Measurements from ENCODE around the gene TIGD6.
A peak's percentile ranks its signal among the peaks of the same experiment; 100 is the strongest.

TIGD6 gene

DNA sequence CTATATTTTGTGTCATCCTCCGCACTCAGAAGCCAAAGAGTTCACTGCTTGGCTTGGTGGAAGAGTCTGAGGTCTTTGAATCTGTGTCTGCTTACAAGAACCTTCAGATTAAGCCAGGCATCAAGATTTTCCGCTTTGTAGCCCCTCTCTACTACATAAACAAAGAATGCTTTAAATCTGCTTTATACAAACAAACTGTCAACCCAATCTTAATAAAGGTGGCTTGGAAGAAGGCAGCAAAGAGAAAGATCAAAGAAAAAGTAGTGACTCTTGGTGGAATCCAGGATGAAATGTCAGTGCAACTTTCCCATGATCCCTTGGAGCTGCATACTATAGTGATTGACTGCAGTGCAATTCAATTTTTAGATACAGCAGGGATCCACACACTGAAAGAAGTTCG is 19.2 kb downstream of the TIGD6 start:
- no peak for DNase-seq

DNA sequence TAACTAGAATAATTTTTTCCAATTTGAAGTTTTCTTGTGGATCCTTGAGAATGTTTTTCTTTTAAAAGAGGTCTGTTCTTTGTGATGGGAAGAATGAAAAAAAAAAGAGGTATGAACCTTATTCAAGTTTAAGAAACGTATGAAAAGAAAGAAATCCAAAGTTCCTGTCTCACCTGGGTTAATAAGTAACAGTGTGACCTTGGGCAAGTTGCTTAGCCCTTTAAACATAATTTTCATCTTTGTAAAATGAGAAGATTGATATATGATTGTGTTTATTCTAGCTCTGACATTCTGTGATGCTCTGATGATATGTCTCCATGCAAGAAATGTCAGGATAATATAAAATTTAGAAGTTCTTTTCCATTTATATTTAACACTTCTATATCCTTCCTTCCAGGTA is 20.6 kb downstream of the TIGD6 start:
- DNase-seq = no peak

DNA sequence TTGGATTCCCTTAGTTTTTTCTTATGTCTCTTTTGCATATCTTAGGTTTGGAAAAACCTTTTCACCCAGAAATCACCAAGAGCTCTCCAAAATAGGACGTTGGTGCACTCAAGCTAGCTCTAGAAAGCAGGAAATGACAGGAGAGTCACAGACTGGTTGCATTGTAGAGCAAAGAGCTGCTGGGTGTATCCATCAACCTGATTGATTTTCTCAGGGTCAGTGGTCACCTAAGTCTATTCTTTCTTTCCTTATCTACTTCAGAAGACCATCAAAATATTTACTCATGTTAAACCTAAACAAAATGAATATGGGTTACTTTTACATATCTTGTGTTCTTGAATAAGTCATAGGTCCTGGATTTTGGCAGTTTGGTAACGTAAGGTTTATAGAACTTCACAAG is 25.0 kb downstream of the TIGD6 start:
- DNase-seq = no peak

DNA sequence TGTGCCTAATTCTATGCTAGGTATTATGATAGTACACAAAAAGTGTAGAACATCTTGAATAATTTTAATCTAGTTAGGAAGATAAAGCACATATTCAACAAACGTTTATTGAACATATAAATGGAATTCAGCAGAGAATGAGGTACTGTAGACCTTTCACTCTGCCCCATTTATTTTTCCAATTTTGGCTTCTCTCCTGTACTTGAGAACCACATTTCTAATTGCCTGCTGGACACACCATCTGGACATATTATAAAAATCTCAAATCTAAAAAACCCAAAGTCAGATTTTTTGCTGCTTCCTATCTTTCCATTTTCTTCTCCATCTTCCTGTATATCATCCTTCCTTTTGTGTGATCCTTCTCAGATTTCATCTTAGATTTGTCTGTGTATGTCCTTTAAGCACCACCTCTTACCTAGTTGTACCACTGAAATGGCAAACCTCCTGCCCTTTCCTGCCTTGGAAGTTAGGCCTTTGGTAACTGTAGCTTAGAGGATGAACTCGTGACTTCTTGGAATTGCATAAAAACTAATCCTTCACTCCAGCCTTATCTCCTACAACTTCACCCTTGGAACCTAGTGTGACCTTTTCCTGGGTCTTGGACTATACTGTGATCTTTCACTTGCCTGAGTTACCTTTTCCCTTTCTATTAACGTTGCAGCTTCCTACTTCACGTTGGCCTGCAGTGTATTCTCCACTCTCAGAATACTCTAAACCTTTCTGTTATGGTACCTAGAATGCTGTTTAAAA is 31.1 kb downstream of the TIGD6 start:
- DNase-seq = no peak

DNA sequence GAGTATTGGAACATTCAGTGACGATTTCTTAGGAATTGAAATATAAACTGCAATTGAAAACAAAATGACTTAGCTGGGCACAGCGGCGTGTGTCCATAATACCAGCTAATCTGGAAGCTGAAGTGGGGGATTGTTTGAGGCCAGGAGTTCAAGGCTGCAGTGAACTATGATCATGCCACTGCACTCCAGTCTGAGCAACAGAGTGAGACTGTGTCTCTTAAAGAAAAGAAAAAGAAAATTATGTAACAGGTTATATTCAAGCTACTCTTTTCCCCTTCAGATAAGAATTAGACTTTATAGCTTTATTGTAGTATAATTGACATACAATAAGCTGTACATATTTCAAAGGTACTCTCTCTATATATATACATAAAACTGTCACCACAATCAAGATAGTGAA is 33.5 kb downstream of the TIGD6 start:
- DNase-seq = no peak

DNA sequence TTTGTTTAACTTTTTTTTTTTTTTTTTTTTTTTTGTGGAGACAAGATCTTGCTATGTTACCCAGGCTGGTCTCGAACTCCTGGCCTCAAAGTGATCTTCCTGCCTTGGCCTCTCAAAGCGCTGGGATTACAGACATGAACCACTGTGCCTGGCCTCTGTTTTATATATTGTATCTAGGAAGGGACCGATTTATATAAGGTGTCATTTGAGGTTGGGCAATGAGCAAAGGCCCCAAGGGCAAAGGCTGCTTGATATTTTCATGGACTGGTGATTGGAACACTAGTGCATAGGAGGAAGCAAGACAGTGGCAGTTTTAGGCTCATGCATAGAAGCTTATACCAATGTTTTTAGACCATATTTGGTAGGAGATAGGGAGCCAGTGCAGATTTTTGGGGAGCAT is 36.7 kb downstream of the TIGD6 start:
- no peak for DNase-seq

DNA sequence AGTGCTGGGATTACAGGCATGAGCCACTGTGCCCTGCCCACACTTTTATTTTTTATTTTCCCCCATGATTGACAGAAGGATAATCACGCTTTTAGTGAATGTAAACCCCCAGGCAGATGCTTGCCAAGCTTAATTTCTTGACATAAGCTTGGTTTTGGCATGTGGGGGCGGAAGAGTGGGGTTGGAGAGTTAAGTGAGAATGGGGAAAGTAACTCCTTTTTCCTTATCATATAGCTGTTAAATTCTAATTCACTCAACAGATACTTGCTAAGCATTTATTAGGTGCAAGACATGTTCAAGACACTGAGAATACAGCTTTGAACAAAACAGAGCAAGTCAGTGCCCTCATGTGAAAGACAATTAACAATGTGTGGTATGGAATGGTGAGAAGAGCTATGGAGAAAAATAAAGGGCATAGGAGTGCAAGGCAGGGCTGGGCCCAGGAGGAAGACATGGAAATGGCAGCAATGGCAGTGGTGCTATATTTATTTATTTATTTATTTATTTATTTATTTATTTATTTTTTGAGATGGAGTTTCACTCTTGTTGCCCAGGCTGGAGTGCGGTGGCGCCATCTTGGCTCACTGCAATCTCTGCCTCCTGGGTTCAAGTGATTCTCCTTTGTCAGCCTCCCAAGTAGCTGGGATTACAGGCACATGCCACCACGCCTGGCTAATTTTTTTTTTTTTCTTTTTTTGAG is 37.7 kb downstream of the TIGD6 start:
- peak in 3 of 56 donors; percentile 7 to 10 (median 9) for DNase-seq

DNA sequence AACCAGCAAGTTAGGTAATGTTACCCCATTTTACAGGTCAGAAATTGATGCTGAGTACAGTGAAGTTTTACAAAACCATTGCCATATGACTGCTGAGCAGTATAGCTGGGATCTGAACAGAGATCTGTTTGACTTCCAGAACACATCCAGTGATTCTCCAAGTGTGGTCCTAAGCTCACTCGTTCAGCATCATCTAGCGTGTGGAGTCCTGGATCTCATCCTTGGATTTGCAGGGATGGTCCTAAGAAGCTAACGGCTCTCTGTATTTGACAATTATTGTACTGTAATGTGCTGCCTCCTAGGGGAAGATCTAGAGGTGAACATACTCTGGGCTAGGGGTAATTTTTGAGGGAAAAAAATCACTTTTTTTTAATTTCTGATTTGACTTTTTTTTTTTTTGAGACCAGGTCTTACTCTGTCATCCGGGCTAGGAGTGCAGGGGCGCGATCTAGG is 38.5 kb downstream of the TIGD6 start:
- peak in 1 of 56 donors; percentile 7 for DNase-seq

DNA sequence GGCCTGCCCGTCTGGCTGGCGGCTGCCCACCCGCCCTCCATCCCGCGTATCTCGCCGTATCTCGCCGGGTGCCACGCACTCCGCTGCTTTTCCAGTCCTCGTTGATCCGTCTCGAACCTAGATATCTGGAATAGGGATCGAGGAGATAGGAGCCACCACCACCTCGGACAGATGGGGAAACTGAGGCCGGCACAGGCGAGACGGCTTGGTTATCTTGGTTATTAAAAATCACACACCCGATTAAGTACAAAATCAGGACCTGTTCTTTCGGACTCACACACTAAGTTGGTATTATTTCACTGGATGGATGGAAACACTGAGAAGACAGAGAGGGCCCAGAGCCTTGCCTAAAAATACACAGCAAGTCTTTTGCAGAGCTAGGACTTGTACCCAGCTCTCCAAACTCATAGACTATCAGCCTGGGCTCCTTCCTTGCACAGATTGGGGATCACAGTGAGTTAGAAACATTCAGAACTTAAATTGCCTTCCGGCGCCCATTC is 39.2 kb downstream of the TIGD6 start:
- DNase-seq = peak in 3 of 56 donors; percentile 31 to 46 (median 32)

DNA sequence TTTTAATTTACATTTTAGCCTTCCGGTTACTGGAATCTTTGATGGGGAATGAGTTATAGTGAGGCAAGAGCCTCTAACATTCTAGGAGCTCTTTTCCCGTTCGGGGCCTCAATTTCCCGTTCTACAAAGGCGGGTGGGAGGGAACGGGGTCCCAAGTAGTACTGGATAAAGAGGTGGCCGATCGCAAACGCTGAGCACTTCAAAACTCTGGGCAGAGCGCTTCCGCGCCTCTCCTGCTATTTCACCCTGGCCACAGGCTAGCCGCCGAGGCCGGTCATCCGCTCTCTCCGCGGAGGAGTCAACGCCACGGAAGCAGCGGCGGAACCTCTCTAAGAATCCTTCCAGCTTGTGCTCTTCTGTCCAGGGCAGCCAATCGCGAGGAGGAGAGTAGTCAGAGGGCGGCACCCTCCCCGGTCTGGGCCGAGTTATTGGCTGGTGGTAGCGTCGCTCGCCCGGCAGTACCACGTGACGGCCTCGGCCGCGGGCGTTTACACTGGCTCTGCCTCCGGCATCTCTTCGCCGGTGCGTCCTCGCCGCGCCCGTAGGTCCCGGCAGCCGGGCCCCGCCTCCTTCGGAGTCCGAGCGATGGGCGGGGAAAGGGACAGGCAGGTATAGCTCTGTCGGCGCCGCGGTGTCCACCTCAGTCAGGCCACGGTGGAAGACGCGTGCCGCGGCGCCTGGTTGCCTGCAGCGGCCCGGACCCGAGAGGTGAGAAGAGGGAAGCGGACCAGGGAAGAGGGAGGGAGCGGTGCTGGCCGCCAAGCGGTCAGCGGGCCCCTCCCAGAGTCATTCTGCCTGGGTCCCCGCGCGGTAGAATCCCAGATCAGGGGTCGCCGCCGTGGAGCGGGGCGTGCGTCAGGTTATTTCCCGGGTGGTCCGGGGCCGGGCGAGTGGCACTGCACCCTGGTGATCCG is 39.9 kb downstream of the TIGD6 start, which contains the start of gene SLC26A2:
Gene SLC26A2, plus strand, starts transcription at position 487 of the 914 bp plus-strand sequence. CDS start 16,895 bp downstream, outside the sequence.
- DNase-seq = peak; percentile 71 to 99 (median 95)

DNA sequence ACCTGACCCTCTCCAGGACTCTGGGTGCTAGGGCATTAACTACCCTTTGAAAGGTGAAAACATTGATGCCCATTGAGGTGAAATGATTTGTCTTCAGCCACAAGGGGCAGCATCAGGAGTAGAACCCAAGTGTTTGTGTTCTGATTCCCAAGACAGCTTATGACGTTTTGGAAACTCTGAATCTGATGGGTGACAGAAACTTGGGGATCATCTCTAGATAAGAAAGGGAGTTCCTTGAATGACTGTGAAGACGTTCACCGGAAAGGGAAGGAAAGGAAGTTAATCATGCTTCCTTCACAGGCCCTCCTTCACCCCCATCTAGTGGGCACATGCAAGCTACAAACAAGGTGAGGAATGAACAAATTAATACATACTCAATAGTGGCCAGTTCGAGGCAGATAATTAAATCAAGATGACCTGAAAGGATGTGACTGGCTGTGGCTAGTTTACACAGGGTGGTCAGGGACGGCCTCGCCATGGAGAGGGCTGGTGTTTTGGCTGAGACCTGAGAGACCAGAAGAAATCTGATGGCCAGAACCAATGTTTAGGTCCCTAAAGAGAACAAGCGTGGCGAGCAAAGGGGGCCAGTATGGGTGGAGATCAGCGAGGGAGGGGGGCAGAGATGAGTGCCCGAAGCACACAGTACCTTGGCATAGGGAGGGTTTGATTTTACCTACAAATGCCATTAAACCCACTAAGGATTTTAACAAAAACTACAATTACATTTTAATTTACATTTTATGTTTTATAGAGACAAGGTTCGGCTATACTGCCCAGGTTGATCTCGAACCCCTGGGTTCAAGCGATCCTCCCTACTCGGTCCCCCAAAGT is 40.8 kb downstream of the TIGD6 start:
- peak in 2 of 56 donors; percentile 12 to 13 for DNase-seq

DNA sequence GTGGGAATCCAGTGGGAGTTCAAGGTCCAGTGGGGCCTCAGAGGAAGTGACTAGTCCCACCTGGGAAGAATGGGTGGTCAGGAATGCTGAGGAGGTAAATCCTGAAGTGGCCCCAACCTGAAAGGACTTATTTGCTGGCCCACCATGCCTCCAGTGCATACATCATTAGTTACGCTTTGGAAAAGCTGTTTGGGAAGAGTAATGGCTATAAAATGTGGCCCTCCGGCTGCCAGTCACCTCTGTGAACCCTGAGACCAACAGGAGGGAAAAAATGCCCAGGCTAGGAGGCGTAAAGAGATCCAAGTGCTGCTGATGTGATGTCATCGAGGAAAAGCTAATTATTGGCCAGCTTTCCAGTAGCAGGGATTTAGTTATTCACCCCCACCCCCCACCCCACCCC is 42.6 kb downstream of the TIGD6 start:
- DNase-seq = no peak

DNA sequence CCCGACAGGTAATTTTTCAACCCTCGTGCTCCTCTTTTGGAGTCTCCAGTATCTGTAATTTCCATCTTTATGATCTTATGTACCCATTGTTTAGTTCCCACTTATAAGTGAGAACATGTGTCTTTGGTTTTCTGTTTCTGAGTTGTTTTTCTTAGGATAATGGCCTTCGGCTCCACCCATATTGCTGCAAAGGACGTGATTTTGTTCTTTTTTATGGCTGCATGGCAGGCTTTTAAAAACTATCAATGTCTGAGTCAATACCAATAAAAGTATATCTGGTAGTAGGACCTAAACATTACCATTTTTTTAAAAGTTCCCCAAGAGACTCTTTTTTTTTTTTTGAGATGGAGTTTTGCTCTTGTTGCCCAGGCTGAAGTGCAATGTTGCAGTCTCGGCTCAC is 43.8 kb downstream of the TIGD6 start:
- no peak for DNase-seq

DNA sequence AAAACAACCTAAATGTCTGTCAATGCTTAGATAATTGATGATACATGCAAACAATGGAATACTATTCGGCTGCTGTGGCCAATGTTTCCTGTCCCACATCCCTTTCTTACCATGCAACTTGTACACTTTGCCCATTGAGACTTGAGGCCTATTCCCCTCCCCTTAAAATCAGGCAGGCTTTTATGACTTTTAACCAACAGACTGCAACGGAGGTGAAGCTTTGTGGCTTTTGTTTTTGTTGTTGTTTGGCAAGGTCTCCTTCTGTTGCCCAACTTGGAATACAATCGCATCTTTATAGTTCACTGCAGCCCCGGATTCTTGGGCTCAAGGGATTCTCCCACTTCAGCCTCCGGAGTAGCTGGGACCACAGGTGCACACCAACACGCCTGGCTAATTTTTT is 45.7 kb downstream of the TIGD6 start:
- no peak for DNase-seq

DNA sequence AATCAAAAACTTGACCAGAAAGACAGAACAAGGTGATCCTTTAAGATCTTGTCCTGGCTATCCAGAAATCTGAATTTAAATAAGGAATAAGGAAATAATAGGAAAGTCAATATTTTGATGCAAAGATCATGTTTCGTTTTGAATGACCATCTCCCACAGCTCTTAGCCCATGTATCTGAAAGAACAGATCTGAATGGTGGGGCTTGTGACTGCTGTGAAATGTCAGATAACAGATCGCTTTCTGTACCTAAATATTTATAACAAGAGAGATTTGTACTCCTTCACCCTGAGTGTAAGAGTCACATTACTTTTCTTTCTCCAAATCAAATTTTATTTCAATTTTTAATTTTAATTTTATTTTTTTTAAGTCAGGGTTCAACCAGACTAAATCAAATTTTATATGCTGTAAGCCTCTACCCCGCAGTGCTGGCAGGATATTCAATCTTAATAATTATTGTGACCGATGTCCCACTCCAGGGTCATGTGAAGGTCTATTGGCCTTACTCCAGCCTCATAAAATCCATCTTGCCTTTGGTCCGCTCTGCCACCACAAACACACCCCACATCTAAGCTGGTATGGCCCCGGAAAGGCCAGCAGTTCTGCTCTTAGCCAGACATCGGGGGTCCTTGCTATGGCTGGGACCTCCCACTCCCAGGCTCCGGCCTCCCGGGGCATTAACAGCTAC is 46.9 kb downstream of the TIGD6 start:
- no peak for DNase-seq

DNA sequence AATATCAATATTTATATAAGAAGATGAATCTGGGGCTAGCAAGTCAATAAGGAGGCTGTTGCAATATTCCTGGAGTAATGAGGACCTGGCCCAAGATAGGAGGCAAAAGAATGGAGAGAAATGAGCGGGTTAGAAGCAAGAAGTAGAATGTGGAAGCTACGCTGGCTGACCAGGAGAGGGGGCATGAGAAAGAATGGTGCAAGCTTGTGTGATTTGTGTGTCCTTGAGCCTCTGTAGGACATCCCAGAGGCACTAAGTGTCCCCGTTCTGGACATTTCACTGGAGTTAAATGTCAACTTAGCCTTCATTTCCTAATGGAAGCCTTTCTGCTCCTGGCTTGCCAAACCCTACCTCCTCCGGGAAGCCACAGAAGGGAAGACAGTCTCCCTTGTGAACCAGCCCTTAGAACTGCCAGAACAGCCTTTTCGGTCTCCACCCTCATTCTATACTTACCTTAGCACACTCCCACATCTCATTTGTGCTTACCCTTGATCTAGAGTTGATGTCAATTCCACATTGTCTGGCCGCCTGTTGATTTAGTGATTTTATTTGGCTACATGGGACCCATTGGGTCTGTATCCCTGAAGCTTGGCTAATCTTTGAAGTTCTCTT is 49.2 kb downstream of the TIGD6 start:
- no peak for DNase-seq

DNA sequence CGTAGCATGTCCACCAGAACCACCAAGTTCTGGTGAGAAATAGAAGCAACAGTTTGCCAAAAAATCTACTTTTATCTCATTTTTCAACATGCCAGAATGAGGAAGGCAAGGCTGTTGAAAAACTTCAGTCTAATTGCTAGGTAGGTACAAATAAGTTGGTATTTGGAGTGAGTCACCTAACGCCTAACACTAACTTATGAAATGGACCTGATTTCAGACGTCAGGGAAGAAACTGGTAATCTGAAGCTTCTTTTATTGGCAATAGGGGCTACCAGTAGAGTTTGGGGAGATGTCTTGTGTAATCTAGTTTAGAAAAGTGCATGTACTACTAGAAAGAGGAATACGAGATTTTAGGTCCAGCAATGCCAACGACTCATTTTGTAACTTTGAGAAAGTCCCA is 51.5 kb downstream of the TIGD6 start:
- no peak for DNase-seq

DNA sequence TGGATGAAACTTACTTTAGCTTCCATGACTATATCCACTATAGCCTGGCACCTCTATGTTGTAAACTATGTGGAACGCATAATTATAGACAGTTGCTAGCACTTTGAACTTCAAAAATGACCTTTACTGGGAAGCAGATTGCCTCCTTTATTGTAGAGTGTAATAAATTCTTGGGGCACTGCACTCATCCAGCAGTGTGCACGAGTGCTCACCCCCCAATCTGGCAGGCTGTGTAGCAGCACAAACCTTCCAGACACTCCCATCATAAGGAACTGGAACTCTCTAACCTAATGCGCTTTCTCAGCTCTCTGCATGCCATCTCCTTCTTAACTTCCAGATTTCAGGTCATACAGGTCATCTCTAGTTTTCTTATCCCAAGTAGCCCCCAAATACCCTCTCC is 54.3 kb downstream of the TIGD6 start:
- DNase-seq = no peak

DNA sequence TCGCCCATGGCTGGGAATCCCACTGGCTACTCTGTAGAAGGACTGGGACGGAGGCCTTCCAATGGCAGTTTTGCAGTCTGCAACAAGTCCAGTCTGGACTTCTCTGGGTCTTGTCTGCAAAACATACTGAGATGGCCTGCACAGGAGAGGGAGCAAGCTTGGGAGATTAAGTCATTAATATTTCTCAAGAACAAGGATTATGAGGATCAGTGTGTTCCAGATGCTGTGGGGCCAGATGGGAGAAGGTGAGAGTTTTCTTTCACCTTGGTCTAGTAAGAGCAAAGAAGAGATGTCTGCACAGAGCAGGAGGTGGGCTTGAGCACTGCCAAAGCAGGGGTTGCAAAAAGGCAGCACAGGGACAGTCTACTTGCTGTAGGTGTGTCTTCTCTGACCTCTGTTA is 55.8 kb downstream of the TIGD6 start, which contains the start of gene PDE6A:
Gene PDE6A, minus strand, starts transcription at position 128 of the 400 bp plus-strand sequence. Its CDS starts 120 bp downstream, at position 8.
- DNase-seq = no peak

All from amygdala (tissue), 56 donors.